HG03175 (cell line): ENCODE measurements around the gene FEZF1.

Experiments used
- ATAC-seq: cut with Tn5 transposase; IDR thresholded peaks from one replicate; pipeline ENCODE4 v1.9.1; 2021; ENCODE audit warnings: mild to moderate bottlenecking, moderate library complexity; ENCODE audit not compliant: unreplicated experiment

Gene FEZF1

GRCh38 chr7:122273117-122273516 is 31.4 kb downstream of the FEZF1 start:
- no peak for ATAC-seq

DNA sequence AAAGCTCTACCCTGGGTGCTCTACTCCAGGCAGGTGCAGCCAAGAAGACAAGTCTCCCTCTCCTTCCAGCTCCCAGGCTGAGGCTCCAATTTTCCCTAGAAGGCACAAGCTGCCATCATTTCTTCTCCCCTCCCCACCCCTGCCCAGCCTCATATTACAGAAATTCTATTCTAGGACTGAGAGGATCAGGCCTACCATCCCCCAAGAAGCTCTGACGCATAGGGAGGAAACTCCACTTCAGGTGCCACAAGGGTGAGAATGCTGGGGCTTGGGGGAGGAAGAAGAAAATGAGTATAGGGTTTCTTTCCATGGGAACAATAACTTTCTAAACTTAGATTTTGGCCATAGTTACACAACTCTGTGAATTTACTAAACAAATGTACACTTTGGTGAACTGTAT is 35.3 kb downstream of the FEZF1 start:
- no peak for ATAC-seq

DNA sequence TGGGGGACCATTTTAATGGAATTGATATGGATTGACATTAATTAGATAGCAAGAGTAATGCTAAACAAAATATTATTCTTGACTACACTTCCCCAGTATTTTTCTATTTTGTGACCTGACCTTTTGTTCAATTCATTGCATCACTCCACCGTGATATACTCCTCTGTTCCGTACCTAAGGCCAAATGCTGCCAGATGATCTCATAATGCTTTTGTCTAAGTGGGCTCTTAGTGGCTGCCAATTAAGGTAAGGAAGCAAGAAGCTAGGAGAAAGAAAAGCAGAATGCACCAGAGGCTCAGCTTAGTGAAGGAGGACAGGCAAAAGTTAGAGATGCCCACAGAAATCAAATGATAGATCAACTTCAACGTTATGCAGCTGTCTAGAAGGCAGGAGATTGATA is 36.4 kb downstream of the FEZF1 start:
- ATAC-seq, result no peak

DNA sequence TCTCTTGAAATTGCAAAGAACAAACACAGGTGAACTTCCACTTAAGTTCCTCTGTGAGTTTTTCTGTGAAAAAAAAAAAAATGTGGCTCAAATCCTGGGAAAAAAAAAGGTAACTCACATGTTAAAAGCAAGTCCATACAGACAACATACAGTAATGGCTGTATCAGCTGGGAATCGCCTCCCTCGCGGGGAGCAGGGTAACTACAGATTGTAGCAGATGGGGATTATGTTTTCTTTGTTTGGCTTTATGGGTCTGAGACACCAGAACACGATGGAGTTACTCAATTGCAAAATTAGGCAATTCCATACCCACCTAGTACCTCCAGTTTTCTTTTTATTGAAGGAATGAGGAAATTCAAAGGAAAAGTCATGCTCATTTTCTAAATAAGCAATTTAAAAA is 42.3 kb downstream of the FEZF1 start:
- ATAC-seq, result no peak

DNA sequence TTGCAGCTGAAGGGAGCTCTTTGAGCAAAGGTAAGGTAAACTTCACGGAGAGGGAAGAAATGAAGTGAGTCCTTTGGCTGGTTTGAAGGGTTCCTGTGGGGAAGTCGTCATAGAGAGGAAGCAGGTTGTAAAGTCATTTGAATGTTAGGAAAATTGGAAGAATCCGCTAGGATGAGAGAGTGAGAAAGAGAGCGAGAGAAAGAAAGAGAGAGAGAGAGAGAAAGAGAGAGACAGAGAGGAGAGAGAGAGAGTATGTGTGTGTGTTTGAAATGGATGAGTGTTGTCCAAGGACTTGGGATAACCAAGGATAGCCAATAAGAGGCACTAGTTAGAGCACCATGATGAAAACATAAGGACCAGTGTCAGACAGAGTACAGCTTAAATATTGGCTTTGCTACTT is 43.1 kb downstream of the FEZF1 start:
- no peak for ATAC-seq

DNA sequence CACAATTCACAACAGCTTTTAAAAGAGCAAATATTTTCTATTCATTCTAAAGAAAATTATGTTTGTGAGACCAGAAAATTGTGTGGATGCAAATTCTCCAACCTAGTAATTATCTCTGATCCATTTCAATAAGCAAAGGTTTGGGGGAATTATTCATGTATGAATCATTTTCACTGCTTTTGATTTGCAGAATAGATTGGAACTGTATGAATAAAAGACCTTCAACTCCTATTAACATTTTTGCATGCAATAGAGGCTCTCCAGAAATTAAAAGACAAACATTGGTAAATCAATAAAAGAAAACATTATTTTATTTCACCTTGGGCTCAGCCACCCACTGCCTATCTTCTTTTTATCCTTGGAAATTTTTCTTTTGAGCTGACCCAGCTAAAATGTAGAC is 43.5 kb downstream of the FEZF1 start:
- no peak for ATAC-seq

DNA sequence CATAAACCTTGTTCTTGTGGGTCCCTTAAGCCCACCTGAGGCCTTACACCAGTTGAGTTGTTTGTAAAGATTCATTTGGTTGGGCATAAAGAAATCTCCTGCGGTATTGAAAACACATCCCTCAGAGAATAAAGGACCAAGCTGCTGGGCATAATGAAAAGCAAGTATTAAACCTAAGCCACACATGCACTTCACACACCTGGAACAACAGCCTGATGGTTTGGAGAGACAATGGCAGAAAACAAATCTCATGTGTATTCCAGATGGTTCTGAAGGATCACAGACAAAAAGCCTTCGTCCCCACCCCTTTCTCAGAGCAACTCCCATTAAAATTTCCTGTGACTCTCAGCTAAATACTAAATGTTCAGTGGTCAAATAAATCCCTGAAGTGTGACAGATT is 44.2 kb downstream of the FEZF1 start:
- ATAC-seq, result no peak

DNA sequence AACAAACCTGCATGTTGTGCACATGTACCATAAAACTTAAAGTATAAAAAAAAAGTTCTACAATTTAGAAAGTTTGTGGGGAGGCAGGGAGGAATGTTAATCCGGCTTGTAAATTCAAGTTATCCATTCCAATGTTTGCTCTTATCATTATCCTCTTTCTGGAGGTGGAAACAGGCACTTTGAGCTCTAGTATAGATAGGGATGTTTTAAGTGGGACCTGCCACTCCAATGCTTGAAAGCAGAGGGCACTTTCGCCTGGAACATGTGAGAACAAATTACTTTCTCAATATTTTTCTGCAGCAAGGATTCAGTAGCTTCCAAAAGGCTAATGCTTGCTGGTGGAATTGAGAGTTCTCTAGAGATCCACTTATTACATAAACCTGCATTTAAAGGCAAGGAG is 45.6 kb downstream of the FEZF1 start:
- ATAC-seq, result no peak

- ATAC-seq, result no peak
Observed at GRCh38 chr7:122257056-122257455, 47.5 kb downstream of the FEZF1 start.

- ATAC-seq, result no peak
Observed at GRCh38 chr7:122256046-122256445, 48.5 kb downstream of the FEZF1 start.

- ATAC-seq, result no peak
Observed at GRCh38 chr7:122255454-122255853, 49.1 kb downstream of the FEZF1 start.
